PC-9 (cell line): ENCODE measurements around the gene PLEKHM2. TPM values are rescaled to one million over a fixed set of nuclear protein-coding genes. Genes with fewer than 3 reads are reported as not detected.

ENCODE experiments used
- BruUV-seq: library from RNA; stranded (reverse); fragments of 400-500 nt; replicated peaks from 2 replicates; lab custom pipeline; 2021; lab: Mats Ljungman, UMichigan
- CTCF ChIA-PET: fragments of 300-600 bp; sonication (Branson Sonifier 250); formaldehyde crosslinking; loops from one replicate; lab custom pipeline; 2022; ENCODE audit warnings: antibody characterized with exemption; lab: Charles Lee
- POLR2A ChIA-PET: fragments of 300-600 bp; sonication (Branson Sonifier 250); formaldehyde crosslinking; loops from one replicate; lab custom pipeline; 2022; ENCODE audit warnings: antibody characterized with exemption; ENCODE audit not compliant: unreplicated experiment; lab: Charles Lee
- DNase-seq, 2 experiments: peaks; one replicate each; pipeline versions ENCODE4 v3.0.0 to v3.0.0-alpha.2; 2015 to 2022; ENCODE audit warnings: mixed read lengths in 1 of 2
- H2AFZ ChIP-seq: fragments of 200-600 bp; sonication (generic); 2 replicates; pipeline ENCODE4 v1.8.1; 2017; ENCODE audit warnings: antibody characterized with exemption
- H3F3A ChIP-seq: fragments of 200-600 bp; sonication (generic); 2 replicates; pipeline ENCODE4 v1.8.1; 2017; ENCODE audit warnings: antibody characterized with exemption, mild to moderate bottlenecking, low read depth; ENCODE audit not compliant: insufficient read depth
- H3K27ac ChIP-seq: fragments of 200-600 bp; sonication (generic); 2 replicates; pipeline ENCODE4 v1.6.1; 2016; ENCODE audit warnings: mixed run types
- H3K27me3 ChIP-seq: fragments of 200-600 bp; sonication (generic); 2 replicates; pipeline ENCODE4 v1.6.1; 2016; ENCODE audit warnings: low read depth, mixed run types; ENCODE audit not compliant: insufficient read depth
- H3K36me3 ChIP-seq: fragments of 200-600 bp; sonication (generic); 2 replicates; pipeline ENCODE4 v1.6.1; 2016; ENCODE audit warnings: low read depth, mixed run types
- H3K4me1 ChIP-seq: fragments of 200-600 bp; sonication (generic); replicated peaks from 2 replicates; pipeline ENCODE4 v1.6.1; 2016; ENCODE audit warnings: mixed run types; ENCODE audit not compliant: insufficient read depth
- H3K4me2 ChIP-seq: fragments of 200-600 bp; sonication (generic); 2 replicates; pipeline ENCODE4 v1.6.1; 2017; ENCODE audit warnings: mixed run types
- H3K4me3 ChIP-seq: fragments of 200-600 bp; sonication (generic); 2 replicates; pipeline ENCODE4 v1.6.1; 2016; ENCODE audit warnings: mixed run types
- H3K79me2 ChIP-seq: fragments of 200-600 bp; sonication (generic); 2 replicates; pipeline ENCODE4 v1.6.1; 2017; ENCODE audit warnings: low read depth, mixed run types
- H3K9me2 ChIP-seq: fragments of 200-600 bp; sonication (generic); 2 replicates; pipeline ENCODE4 v1.8.1; 2017; ENCODE audit warnings: mild to moderate bottlenecking; ENCODE audit not compliant: insufficient read depth
- H3K9me3 ChIP-seq: fragments of 200-600 bp; sonication (generic); 2 replicates; pipeline ENCODE4 v1.8.1; 2016; ENCODE audit warnings: low read depth; ENCODE audit not compliant: insufficient read depth
- H4K20me1 ChIP-seq: fragments of 200-600 bp; sonication (generic); 2 replicates; pipeline ENCODE4 v1.8.1; 2017; ENCODE audit not compliant: insufficient read depth
- EZH2 ChIP-seq: fragments of 200-600 bp; sonication (generic); IDR thresholded peaks from 2 replicates; pipeline ENCODE4 v1.8.0; 2017; ENCODE audit warnings: antibody characterized with exemption, low read depth
- intact Hi-C: fragments of 100-400 bp; cut with micrococcal nuclease; formaldehyde crosslinking; loops from one replicate; pipeline ENCODE4 v1.10.0; 2022; ENCODE audit not compliant: unreplicated experiment
- total RNA-seq: library from RNA; stranded (reverse); gene quantifications from 2 replicates; pipeline ENCODE4 v1.2.3, GENCODE V29; 2021
- TF ChIP-seq, protein P1 (sequence below): fragments of 200-600 bp; sonication (generic); conservative IDR thresholded peaks from 2 replicates; pipeline ENCODE4 v1.6.1; 2017; ENCODE audit warnings: mixed run types, antibody characterized with exemption, mild to moderate bottlenecking, moderate library complexity

PLEKHM2 gene
- total RNA-seq, 1 experiment from 2014 or later = 45.9 TPM

DNA sequence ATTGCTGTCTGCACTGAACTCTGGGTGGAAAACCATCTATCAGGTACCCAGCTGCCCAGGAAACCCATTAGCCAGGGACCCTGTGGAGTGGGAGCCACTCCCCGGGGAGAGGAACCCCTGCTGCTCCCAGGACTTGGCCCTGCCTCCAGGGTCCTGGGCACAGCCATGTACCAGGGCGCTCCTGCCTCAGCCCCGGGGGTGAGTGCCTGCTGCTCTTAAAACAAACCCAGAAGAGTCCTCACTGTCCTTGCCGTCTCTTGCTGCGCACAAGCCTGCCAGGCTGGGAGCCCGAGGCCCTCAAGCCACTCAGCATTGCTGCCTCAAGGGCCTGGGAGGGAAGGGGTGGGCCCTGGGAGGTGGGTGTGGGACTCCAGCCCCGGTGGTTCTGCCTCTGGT, 48.6 kb downstream of the PLEKHM2 start:
- Histone ChIP-seq H3F3A (no peaks in the 10 kb centered on the region), H3K27me3 (no peaks in the 10 kb centered on the region), H3K4me2 (no peak overlapping the region), H3K9me2 (no peaks in the 10 kb centered on the region), H2AFZ (no peak overlapping the region), H3K9me3 (no peaks in the 10 kb centered on the region), H3K4me1 (no peaks in the 10 kb centered on the region), H3K4me3 (no peak overlapping the region), H3K27ac (no peak overlapping the region), H3K36me3 (no peaks in the 10 kb centered on the region), H4K20me1 (no peaks in the 10 kb centered on the region), H3K79me2 (no peaks in the 10 kb centered on the region)
- DNase-seq = no peak
- intact Hi-C loops = no loop called here
- POLR2A ChIA-PET = no interaction called here
- CTCF ChIA-PET = interaction anchor here (1.0 kb wide), 1 partner anchor 77 kb away, joined by 3 read pairs; no protein-coding TSS in a partner anchor
- TF ChIP-seq, protein P1, sequence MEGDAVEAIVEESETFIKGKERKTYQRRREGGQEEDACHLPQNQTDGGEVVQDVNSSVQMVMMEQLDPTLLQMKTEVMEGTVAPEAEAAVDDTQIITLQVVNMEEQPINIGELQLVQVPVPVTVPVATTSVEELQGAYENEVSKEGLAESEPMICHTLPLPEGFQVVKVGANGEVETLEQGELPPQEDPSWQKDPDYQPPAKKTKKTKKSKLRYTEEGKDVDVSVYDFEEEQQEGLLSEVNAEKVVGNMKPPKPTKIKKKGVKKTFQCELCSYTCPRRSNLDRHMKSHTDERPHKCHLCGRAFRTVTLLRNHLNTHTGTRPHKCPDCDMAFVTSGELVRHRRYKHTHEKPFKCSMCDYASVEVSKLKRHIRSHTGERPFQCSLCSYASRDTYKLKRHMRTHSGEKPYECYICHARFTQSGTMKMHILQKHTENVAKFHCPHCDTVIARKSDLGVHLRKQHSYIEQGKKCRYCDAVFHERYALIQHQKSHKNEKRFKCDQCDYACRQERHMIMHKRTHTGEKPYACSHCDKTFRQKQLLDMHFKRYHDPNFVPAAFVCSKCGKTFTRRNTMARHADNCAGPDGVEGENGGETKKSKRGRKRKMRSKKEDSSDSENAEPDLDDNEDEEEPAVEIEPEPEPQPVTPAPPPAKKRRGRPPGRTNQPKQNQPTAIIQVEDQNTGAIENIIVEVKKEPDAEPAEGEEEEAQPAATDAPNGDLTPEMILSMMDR = no peak
- no peak for TF ChIP-seq EZH2
- BruUV-seq = no TSS peak

DNA sequence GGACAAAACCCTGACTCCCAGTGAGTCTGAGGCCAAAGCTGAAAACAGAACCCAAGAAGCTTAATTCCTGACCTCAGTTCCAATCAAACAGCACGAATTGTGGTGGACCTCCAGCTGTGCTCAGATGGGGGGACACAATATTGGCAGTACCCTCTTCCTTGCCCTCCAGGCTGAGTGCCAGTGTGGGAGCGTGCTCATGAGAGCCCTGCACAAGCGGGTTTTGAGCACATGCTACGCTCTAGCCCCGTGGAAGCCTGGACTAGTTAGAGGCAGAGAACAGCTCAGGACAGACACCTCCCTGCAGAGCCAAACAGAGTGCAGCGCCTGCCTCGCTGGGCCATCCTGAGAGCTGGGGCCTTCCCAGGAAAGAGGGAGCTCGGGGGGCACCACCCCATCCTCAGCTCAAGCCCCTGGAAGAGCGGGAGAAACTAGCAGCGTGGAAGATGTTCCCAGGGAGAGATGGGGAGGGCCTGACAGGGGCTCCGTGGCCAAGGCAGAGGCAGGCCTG, 49.2 kb downstream of the PLEKHM2 start:
- no peaks in the 10 kb centered on the region for H3K9me3 ChIP-seq
- BruUV-seq = no TSS peak
- ChIA-PET POLR2A (no interaction called here), CTCF (no interaction called here)
- H3K4me2 ChIP-seq = no peak overlapping the region
- H3K4me1 ChIP-seq = no peaks in the 10 kb centered on the region
- H3K27ac ChIP-seq = no peak overlapping the region
- H3K4me3 ChIP-seq = no peak overlapping the region
- no peaks in the 10 kb centered on the region for H3K27me3 ChIP-seq
- no peaks in the 10 kb centered on the region for H3F3A ChIP-seq
- no peaks in the 10 kb centered on the region for H3K9me2 ChIP-seq
- TF ChIP-seq, protein P1 = no peak
- TF ChIP-seq EZH2 = no peak
- no peaks in the 10 kb centered on the region for H3K79me2 ChIP-seq
- no peaks in the 10 kb centered on the region for H4K20me1 ChIP-seq
- H3K36me3 ChIP-seq = no peaks in the 10 kb centered on the region
- no peak for DNase-seq
- intact Hi-C loops = no loop called here
- H2AFZ ChIP-seq = no peak overlapping the region

DNA sequence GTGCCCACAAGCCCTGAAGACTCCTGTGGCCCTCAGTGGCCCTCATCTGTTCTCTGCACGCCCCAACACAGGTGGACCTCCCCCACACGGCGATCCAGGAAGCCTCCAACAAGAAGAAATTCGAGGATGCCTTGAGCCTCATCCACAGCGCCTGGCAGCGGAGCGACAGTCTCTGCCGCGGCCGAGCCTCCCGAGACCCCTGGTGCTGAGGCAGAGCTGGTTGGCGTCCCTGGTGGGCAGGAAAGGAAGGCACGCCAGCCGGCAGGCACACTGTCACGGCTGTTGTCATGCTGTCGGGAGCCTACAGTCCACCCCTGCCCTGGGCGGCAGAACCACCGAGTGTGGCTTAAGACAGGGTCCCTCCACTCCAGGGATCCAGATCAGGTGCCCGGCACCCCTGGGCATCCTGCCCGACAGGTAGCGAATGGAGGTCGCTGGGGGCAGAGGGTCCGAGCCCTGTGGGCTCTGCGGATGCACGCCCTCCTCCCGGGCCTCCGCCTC, 49.7 kb downstream of the PLEKHM2 start:
- no peak overlapping the region for H3K27ac ChIP-seq
- no peaks in the 10 kb centered on the region for H3K36me3 ChIP-seq
- no peaks in the 10 kb centered on the region for H3K4me1 ChIP-seq
- no peaks in the 10 kb centered on the region for H3K9me2 ChIP-seq
- ChIA-PET CTCF (no interaction called here), POLR2A (no interaction called here)
- H4K20me1 ChIP-seq = no peaks in the 10 kb centered on the region
- no peaks in the 10 kb centered on the region for H3F3A ChIP-seq
- H3K4me2 ChIP-seq = no peak overlapping the region
- BruUV-seq = no TSS peak
- TF ChIP-seq, protein P1 = no peak
- no peak for TF ChIP-seq EZH2
- H3K79me2 ChIP-seq = no peaks in the 10 kb centered on the region
- H3K4me3 ChIP-seq = no peak overlapping the region
- H3K27me3 ChIP-seq = no peaks in the 10 kb centered on the region
- DNase-seq = no peak
- intact Hi-C loops = no loop called here
- no peaks in the 10 kb centered on the region for H3K9me3 ChIP-seq
- no peak overlapping the region for H2AFZ ChIP-seq
